ES-I3 (cell line): ENCODE results near the gene DHCR7.

Experiments used
- H3K36me3 ChIP-seq: 2 replicates; pipeline ENCODE4 v1.6.1; 2013; ENCODE audit warnings: mild to moderate bottlenecking, low read length, control low read depth, moderate library complexity; ENCODE audit not compliant: insufficient read depth
- H3K4me1 ChIP-seq: 2 replicates; pipeline ENCODE4 v1.6.1; 2013; ENCODE audit warnings: mild to moderate bottlenecking, control low read depth, low read length; ENCODE audit not compliant: insufficient read depth
- H3K9ac ChIP-seq: 2 replicates; pipeline ENCODE4 v1.6.1; 2013; ENCODE audit warnings: low read depth, mild to moderate bottlenecking, low read length, moderate library complexity
- H3K9me3 ChIP-seq: 2 replicates; pipeline ENCODE4 v1.6.1; 2013; ENCODE audit warnings: mild to moderate bottlenecking, low read length, moderate library complexity; ENCODE audit not compliant: control insufficient read depth, insufficient read depth

Gene DHCR7

DNA sequence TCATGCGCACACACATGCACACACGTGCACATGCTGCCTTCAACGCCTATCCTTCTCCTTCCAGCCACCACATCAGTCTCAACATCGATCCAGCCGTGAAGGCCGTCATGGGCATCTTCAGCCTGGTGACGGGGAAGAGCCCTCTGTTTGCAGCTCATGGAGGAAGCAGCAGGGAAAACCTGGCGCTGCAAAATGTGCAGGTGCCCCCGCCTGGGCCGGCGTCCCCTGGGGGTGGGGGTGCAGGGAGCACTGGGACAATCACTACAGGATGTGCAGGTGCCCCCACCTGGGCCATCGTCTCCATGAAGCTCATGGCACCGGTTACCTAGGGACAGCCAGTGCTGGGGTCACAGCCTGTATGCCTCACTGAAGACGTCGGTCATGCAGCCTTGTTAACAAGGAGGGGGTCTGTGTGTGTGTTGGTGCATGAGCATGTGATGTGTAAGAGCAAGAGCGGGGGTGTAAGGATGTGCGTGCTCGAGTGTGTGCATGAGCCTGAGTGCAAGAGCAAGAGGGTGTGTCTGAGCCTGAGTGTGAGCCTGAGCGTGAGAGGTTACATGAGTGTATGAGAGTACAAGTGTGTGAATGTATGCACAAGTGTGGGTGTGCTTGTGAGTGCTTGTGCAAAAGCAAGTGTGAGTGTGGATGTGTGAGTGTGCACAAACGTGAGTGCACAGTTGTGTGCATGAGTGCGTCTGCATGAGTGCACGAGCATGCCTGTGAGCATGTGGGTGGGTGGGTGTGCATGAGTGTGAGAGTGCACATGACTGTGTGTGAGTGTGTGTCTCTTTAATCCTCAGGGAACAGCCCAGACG is 36.3 kb upstream of the DHCR7 start:
- H3K36me3 ChIP-seq, result peaks cover 6% of the 10 kb centered on the region; the same call in 1 of the 2 replicates
- peaks cover 14% of the 10 kb centered on the region; the same call in 1 of the 2 replicates for H3K4me1 ChIP-seq
- H3K9me3 ChIP-seq, result no peaks in the 10 kb centered on the region
- no peak overlapping the region for H3K9ac ChIP-seq

DNA sequence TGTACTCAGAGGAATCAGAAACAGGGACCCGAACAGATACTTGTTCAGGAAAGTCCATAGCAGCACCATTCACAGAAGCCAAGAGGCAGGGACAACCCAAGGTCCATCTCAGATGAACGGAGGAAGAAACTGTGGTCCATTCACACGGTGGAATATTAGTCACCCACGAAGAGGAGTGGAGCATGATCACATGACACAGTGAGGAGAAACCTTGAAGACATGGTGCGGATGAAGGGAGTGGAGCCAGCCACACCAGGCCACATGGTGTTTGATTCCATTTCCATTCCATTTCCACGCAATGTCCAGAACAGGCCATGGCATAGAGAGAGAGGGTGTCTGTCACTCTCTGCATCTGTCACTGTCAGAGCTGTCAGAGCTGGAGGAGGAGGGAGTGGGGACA is 35.5 kb upstream of the DHCR7 start:
- Histone ChIP-seq H3K4me1 (peaks cover 9% of the 10 kb centered on the region; the same call in 1 of the 2 replicates), H3K36me3 (peaks cover 6% of the 10 kb centered on the region)

DNA sequence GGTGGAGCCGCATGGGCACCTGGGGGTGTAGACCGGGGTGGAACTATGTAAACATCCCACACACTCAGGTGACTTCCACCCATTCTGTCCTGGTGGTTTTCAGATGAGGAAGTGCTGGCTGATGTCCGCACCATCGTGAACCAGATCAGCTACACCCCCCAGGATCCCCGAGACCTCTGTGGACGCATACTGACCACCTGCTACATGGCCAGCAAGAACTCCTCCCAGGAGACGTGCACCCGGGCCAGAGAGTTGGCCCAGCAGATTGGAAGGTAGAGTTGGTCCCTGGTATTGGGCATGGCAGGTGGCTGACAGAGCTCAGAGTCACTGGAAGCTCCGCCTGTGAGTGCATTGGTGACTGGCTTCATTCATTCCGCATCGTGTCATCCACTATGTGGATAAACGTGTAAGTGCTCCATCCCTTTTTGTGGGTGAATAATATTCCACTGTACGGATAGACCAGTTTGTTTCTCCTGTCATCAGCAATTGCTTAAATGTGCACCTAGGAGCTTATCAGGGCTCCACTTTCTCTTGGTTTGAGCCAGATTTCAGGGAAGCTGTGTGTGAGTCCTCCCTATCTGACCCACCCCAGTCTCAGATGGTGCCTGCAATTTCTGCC is 34.7 kb upstream of the DHCR7 start:
- Histone ChIP-seq H3K36me3 (peaks cover 6% of the 10 kb centered on the region), H3K4me1 (peaks cover under 1% of the 10 kb centered on the region; the same call in 1 of the 2 replicates), H3K9ac (no peak overlapping the region), H3K9me3 (no peaks in the 10 kb centered on the region)

More for the DNA sequence above, 35.5 kb upstream of the DHCR7 start:
- H3K9ac ChIP-seq, result no peak overlapping the region
- no peaks in the 10 kb centered on the region for H3K9me3 ChIP-seq

DNA sequence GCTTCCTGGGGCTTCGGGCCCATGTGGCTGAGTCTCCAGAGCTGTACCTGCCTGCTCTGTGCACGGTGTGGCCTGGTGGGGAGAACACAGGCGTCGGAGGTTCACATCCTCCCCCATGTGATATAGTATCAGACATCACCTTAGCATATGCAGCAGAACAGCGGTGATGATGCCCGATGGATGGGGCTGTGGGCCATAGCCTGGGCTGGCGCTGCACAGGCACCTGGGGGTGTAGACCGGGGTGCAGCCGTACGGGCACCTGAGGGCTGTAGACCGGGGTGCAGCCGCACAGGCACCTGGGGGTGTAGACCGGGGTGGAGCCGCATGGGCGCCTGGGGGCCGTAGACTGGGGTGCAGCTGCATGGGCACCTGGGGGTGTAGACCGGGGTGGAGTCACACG is 34.0 kb upstream of the DHCR7 start:
- Histone ChIP-seq H3K4me1 (no peaks in the 10 kb centered on the region; the same call in 1 of the 2 replicates), H3K9me3 (no peaks in the 10 kb centered on the region), H3K9ac (no peak overlapping the region), H3K36me3 (peaks cover 6% of the 10 kb centered on the region)

DNA sequence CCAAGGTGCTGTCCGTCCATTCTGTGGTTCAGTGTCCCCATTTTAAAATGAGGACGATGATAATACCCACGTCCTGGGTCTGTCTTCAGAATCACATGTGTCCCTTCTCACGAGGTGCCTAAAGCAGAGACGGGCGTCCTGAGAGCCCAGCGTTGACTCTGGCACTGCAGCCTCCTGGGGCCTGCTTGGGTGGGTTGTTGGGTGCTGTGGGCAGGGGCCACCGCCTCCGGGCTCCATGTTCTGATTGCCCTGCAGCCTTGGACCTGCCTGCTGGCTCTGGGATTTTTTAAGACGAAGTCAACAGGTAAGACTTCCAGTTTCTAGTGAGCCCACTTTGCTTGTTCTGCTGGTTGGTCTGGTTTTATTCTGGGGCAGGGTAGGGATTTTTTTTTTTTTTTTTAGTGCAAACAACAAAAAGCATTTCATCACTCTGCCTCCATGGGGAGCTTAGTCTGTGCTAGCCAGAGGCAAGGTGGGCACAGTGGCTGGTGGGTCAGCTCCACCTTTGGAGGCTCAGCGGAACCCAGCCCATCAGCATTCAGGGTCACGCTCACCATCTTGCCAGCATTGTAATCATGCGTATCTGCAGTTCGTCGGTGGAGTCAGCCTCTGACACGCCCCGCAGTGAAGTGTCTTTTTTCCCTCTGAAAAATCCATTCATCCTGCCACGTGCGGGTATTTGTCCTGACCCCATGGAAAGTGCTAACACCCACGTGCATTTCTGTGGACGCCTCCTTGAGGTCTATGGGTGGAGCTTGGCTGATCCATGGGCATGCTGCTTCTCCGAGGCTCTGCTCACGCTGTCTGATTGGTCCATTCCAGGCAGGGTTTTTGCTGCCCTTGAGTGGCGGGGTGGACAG is 33.1 kb upstream of the DHCR7 start:
- no peaks in the 10 kb centered on the region for H3K9me3 ChIP-seq
- peaks cover 7% of the 10 kb centered on the region for H3K36me3 ChIP-seq
- H3K4me1 ChIP-seq, result no peaks in the 10 kb centered on the region; the same call in 1 of the 2 replicates
- H3K9ac ChIP-seq, result no peak overlapping the region

DNA sequence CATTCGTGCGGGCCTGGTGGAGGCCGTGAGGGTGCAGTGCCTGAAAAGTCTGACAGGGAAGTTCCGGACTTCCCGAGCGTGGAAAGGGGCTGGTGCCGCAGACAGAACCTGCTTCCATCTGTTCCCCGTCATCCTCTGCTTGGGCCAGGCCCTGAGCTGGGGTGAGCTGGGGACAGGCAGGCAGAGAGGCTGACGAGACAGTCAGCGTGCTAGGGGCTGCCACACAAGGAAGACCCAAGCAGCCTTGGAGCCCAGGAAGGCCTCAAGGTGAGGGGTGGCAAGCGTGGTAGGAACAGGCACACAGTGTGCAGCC is 30.3 kb upstream of the DHCR7 start:
- peaks cover 8% of the 10 kb centered on the region for H3K36me3 ChIP-seq
- no peaks in the 10 kb centered on the region for H3K9me3 ChIP-seq
- H3K9ac ChIP-seq, result no peak overlapping the region
- H3K4me1 ChIP-seq, result no peaks in the 10 kb centered on the region; the same call in 1 of the 2 replicates

DNA sequence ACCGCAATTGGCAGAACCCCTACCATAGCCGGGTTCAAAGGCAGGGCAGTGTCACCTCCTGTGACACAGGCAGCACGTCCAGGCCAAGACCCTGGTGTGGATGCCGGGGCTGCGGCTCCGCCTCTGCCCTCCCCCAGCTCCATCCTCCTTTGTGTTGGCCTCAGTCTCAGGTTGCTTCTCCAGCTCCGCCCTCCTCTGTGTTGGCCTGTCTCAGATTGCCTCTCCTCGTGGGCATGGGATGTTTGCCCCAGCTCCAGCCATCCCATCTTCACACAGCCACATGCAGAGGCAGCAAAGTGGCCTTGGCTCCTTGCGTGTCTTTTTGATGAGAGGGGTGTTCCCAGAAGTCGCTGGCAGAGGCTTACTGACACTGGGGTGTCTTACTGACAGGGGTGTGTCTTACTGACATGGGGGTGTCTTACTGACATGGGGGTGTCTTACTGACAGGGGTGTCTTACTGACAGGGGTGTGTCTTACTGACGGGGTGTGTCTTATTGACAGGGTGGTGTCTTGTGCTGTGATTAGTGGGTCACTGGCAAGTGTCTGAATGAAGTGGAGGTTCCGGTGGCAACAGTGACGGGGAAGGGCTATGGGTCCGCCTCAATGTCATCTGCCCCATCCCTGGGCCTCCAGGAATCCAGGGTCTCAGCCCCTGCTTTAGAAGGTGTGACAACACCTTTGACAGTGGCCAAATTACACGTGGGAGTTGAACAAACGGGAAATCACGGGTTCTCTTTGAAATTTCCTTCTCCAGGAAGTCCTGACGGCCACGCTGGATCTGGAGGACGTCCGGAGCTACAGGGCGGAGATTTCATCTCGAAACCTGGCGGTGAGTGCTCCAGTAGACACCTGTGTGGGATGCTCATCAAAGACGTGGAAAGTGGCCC is 29.7 kb upstream of the DHCR7 start:
- Histone ChIP-seq H3K4me1 (no peaks in the 10 kb centered on the region; the same call in 1 of the 2 replicates), H3K9ac (no peak overlapping the region), H3K9me3 (no peaks in the 10 kb centered on the region), H3K36me3 (peaks cover 6% of the 10 kb centered on the region)

DNA sequence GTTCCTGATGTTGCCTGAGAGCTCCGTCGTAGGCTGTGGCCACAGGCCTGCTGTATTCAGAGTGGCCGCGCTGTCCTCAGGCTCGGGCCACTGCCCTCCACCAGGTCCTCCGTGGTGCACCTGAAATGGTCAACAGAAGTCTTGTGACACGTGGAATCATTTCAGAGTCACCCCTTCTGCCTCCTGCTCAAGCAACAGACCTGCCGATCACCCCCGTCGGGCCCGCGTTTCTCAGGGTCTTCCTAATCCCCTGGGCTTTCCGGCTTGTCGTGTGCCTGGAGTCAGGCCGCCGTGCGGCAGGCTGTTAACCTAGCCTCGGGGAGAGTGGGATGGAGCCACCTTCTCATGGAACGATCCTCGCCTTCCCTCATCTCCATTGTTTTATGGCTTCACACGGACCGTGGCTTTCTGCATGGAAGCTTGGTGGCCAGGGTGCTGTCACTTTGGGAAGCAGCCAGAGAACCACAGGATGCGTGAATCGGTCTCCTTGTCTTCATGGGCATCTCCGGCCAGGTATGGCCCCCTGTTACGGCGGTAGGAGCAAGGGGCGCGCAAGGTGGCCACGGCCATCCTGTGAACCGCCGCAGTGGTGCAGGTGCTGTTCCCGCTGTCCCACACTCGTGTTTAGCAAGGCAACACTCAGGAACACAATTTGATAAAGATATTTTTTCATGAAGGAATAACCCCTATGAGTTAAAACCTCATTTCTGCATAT is 28.9 kb upstream of the DHCR7 start:
- H3K36me3 ChIP-seq, result peaks cover 6% of the 10 kb centered on the region
- no peak overlapping the region for H3K9ac ChIP-seq
- H3K4me1 ChIP-seq, result no peaks in the 10 kb centered on the region; the same call in 1 of the 2 replicates
- no peaks in the 10 kb centered on the region for H3K9me3 ChIP-seq

DNA sequence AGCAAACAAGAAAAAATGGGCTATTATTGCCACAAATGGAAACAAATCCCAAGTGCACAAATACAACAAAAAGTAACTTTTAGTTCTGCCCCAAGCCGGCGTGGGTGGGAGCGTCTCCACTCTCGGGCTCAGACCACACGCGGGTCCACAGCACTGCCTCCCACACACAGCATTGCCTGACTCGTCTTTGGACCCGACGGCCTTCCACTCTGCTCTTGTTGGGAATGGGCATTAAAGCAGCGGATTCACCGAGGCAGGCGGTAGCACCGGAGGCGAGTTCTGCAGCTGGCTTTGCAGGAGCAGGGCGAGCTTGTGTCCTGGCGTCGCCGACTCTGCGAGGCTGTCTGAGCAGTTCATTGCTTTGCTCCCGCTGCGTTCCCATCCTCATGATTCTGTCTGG is 27.8 kb upstream of the DHCR7 start:
- Histone ChIP-seq H3K9me3 (no peaks in the 10 kb centered on the region), H3K9ac (no peak overlapping the region), H3K36me3 (peaks cover 6% of the 10 kb centered on the region), H3K4me1 (no peaks in the 10 kb centered on the region; the same call in 1 of the 2 replicates)

DNA sequence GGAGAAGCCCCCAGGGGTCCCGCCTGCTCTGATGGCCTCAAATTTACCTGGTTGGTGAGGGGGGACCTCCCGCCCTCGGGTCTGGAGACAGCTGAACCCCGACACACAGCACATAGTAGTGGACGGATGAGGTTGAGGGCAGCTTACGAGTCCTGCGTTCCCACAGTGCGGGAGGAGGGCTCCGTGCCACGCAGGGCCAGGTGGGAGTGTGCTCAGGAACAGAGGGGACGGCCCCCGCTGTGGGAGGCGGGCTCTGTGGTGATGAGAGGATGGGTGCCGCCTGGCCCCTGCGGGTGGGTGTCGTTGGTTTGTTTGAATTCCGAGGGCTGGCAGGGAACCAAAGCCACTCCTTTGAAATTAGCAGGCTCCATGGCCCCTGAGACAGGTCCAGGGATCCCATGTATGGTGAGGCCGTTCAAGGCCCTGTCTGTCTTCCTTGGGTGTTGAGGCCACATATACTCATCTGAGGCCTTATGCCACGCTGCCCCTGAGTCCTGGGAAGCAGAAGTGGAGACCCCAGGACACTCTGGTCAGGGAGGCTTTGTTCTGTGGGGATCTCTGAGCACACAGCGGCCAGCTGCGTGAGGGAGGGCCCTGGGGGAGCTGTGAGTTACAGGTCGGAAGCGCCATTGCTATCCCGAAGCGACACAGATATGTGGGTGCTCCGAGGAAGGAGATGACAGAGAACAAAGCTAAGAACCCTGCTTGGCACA is 26.7 kb upstream of the DHCR7 start:
- Histone ChIP-seq H3K9ac (no peak overlapping the region), H3K36me3 (peaks cover 6% of the 10 kb centered on the region), H3K9me3 (no peaks in the 10 kb centered on the region), H3K4me1 (no peaks in the 10 kb centered on the region; the same call in 1 of the 2 replicates)

DNA sequence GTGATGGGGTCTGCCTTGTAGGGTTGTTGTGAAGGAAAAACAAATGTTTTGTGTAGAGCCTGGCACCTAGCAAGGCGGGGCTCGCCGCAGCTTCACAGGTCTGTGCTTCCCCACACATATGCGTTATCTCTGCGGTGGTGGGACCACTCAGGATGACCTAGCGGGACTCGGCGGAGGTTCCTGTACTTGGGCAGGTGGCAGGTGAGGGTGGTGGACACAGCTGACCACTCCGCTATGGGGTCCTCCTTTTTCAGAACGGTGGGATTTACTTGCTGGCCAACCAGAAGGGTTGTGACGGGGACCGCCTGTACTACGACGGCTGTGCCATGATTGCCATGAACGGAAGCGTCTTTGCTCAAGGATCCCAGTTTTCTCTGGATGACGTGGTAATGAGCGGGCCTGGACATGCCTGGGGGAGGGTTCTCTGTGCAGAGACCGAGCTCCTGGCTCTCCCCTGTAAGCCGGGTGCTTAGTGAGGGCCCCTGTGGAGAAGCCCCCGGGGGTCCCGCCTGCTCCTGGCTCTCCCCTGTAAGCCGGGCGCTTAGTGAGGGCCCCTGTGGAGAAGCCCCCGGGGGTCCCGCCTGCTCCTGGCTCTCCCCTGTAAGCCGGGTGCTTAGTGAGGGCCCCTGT is 26.1 kb upstream of the DHCR7 start:
- H3K9me3 ChIP-seq, result no peaks in the 10 kb centered on the region
- peaks cover 6% of the 10 kb centered on the region for H3K36me3 ChIP-seq
- H3K9ac ChIP-seq, result no peak overlapping the region
- H3K4me1 ChIP-seq, result no peaks in the 10 kb centered on the region; the same call in 1 of the 2 replicates

DNA sequence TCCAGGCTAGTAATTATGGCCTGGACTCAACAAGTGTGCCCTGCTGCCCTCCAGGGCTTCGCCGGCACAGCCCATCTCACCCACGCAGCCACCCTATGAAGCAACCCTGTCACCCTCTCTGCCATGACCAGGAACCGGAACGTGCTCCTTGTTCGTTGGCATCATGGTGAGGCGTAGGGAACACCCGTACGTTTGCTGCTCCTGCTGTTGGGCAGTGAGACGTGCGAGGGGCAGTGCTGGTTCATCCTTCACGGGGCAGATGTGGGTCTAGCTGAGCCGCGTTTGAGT is 25.5 kb upstream of the DHCR7 start:
- Histone ChIP-seq H3K4me1 (no peaks in the 10 kb centered on the region; the same call in 1 of the 2 replicates), H3K36me3 (peaks cover 6% of the 10 kb centered on the region), H3K9ac (no peak overlapping the region), H3K9me3 (no peaks in the 10 kb centered on the region)
